ENCODE measurements around the gene TSGA10. TPM values are rescaled to one million over a fixed set of nuclear protein-coding genes. Genes with fewer than 3 reads are reported as not detected.
"Not testable (repeated sequence)": the region's sequence is repeated elsewhere in the genome, so short reads cannot be mapped to it uniquely, and the experiment has no call there.

TSGA10 gene
- polyA plus RNA-seq, 3 donors = 0.79 to 8.1 (median 3.4) TPM

GRCh38 chr2:99088017-99088416 is 66.7 kb downstream of the TSGA10 start:
- 46 to 83% (median 54%) methylated on average over 1 of the region's 1 CpG for WGBS, 3 donors
- no peak overlapping the region for H3K27ac ChIP-seq (ENCODE audit: low read depth, low read length)

- 64 to 78% (median 72%) methylated on average over 1 of the region's 1 CpG for WGBS, 3 donors
- H3K27ac ChIP-seq (ENCODE audit: low read depth, low read length) = no peak overlapping the region
These were observed 68.4 kb downstream of the TSGA10 start for GRCh38 chr2:99086385-99086784.

DNA sequence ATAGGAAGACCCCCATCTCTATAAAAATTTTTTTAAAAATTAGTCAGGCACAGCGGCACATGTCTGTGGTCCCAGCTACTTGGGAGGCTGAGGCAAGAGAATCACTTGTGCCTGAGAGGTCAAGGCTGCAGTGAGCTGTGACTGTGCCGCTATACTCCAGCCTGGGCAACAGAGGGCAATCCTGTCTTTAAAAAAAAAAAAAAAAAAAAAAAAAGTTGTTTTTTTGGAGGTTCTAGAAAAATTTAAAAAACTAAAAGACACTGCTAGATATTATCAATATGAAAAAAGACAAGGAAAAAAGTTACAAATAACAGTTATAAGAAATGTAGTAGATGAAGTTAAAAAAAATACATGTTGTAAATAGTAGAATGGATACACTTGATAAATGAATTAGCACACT is 69.3 kb downstream of the TSGA10 start:
- WGBS, 3 donors = 79 to 88% (median 80%) methylated on average over 2 of the region's 2 CpGs
- no peak overlapping the region for H3K27ac ChIP-seq (ENCODE audit: low read depth, low read length)

GRCh38 chr2:99084256-99084655 is 70.5 kb downstream of the TSGA10 start:
- H3K27ac ChIP-seq (ENCODE audit: low read depth, low read length) = no peak overlapping the region
- WGBS, 3 donors = 75 to 83% (median 78%) methylated on average over 4 of the region's 4 CpGs

- 54 to 64% (median 56%) methylated on average over 4 of the region's 4 CpGs for WGBS, 3 donors
- H3K27ac ChIP-seq (ENCODE audit: low read depth, low read length) = no peak overlapping the region
These were observed 72.9 kb downstream of the TSGA10 start for GRCh38 chr2:99081891-99082290.

GRCh38 chr2:99079226-99079625 is 75.5 kb downstream of the TSGA10 start:
- no peak overlapping the region for H3K27ac ChIP-seq (ENCODE audit: low read depth, low read length)
- WGBS, 3 donors = 53 to 59% (median 57%) methylated on average over 2 of the region's 2 CpGs

DNA sequence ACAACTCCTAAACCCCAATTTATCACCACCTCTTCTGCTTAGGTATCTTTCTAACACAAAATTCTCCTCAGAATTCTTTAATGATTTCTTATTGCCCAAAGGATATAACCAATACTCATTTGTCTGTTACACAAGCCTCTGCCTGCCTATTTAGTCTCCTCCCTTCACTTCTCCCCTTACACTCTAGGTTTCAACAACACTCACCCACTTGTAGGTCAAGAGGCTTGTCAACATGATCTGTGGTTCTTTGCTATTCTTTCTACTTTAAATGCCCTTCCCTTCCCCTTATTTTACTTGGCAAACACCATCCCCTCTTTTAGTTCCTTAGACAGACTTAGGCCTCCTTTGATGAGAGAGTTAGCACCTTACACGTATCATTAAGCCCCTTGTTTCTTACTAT is 82.2 kb downstream of the TSGA10 start:
- WGBS, 3 donors = 77 to 89% (median 82%) methylated on average over 1 of the region's 1 CpG
- no peak overlapping the region for H3K27ac ChIP-seq (ENCODE audit: low read depth, low read length)

- H3K27ac ChIP-seq (ENCODE audit: low read depth, low read length) = no peak overlapping the region
- 65 to 76% (median 67%) methylated on average over 3 of the region's 3 CpGs for WGBS, 3 donors
These were observed 86.7 kb downstream of the TSGA10 start for GRCh38 chr2:99067871-99068625.

GRCh38 chr2:99066075-99066958 is 88.4 kb downstream of the TSGA10 start:
- 30 to 39% (median 32%) methylated on average over 3 of the region's 3 CpGs for WGBS, 3 donors
- no peak overlapping the region for H3K27ac ChIP-seq (ENCODE audit: low read depth, low read length)

DNA sequence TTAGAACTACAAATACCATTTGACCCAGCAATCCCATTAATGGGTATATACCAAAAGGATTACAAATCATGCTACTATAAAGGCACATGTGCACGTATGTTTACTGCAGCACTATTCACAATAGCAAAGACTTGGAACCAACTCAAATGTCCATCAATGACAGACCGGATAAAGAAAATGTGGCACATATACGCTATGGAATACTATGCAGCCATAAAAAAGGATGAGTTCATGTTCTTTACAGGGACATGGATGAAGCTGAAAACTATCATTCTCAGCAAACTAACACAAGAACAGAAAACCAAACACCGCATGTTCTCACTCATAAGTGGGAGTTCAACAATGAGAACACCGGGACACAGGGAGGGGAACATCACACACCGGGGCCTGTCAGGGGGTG is 105.6 kb downstream of the TSGA10 start:
- WGBS, 3 donors = 94 to 97% (median 95%) methylated on average over 6 of the region's 6 CpGs

GRCh38 chr2:99040736-99041300 is 113.9 kb downstream of the TSGA10 start:
- not testable (repeated sequence) for H3K27ac ChIP-seq (ENCODE audit: low read depth, low read length)
- WGBS, 3 donors = 78 to 87% (median 83%) methylated on average over 2 of the region's 2 CpGs

More for the DNA sequence above, 105.6 kb downstream of the TSGA10 start:
- H3K27ac ChIP-seq (ENCODE audit: low read depth, low read length) = not testable (repeated sequence)

- no peak overlapping the region for H3K27ac ChIP-seq (ENCODE audit: low read depth, low read length)
- WGBS, 3 donors = 58 to 71% (median 67%) methylated on average over 1 of the region's 1 CpG
These were observed 118.8 kb downstream of the TSGA10 start for GRCh38 chr2:99035920-99036319.

DNA sequence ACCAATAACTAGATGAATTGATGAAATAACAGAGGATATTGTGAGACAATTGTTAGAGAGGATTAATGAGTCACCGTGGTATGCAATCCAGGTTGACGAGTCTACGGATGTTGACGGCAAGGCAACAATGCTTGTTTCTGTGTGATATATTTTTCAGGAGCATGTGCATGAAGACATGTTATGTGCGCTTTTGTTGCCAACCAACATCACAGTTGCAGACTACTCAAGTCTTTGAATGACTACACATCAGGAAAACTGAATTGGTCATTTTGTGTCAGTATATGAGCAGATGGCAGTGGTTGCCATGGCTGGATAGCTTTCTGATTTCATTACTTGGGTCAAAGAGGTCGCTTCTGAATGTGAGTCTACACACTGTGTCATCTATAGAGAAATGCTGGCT is 122.0 kb downstream of the TSGA10 start:
- WGBS, 3 donors = 88 to 91% (median 88%) methylated on average over 6 of the region's 6 CpGs
- H3K27ac ChIP-seq (ENCODE audit: low read depth, low read length) = no peak overlapping the region

- no peak overlapping the region for H3K27ac ChIP-seq (ENCODE audit: low read depth, low read length)
- 80 to 88% (median 82%) methylated on average over 2 of the region's 2 CpGs for WGBS, 3 donors
These were observed 122.7 kb downstream of the TSGA10 start for GRCh38 chr2:99032001-99032400.

GRCh38 chr2:99031481-99031880 is 123.3 kb downstream of the TSGA10 start:
- H3K27ac ChIP-seq (ENCODE audit: low read depth, low read length) = no peak overlapping the region
- 80 to 89% (median 83%) methylated on average over 3 of the region's 3 CpGs for WGBS, 3 donors

GRCh38 chr2:99028558-99028957 is 126.2 kb downstream of the TSGA10 start:
- H3K27ac ChIP-seq (ENCODE audit: low read depth, low read length) = no peak overlapping the region
- 69 to 74% (median 70%) methylated on average over 4 of the region's 4 CpGs for WGBS, 3 donors

DNA sequence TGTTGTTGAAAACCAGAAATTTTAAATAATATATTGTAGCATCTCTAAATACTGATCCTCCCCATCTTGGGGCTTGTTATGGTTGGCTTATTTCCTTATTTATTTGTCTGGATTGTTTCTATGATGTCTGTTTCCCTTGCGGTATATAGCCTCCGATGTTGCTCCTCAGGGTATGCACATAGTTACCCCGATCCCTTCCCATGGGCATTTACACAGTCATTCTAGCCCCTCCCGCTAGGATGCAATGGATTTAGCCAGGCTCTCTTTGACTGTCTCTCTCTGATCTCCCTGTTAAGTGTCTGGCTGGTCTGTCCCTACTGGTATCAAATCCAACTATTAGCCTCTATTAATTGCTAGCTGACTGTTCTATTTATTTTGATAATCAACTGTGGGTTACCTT is 126.9 kb downstream of the TSGA10 start:
- no peak overlapping the region for H3K27ac ChIP-seq (ENCODE audit: low read depth, low read length)
- 58 to 61% (median 59%) methylated on average over 4 of the region's 4 CpGs for WGBS, 3 donors

- 87 to 95% (median 91%) methylated on average over 9 to 10 of the region's 10 CpGs for WGBS, 3 donors
- no peak overlapping the region for H3K27ac ChIP-seq (ENCODE audit: low read depth, low read length)
These were observed 154.0 kb downstream of the TSGA10 start for GRCh38 chr2:99000708-99001107.

GRCh38 chr2:98988695-98989094 is 166.0 kb downstream of the TSGA10 start:
- WGBS, 3 donors = 96 to 98% (median 97%) methylated on average over 8 to 27 of the region's 28 CpGs
- H3K27ac ChIP-seq (ENCODE audit: low read depth, low read length) = not testable (repeated sequence)
